ENCODE data around the gene PLEKHJ1. TPM values are rescaled to one million over a fixed set of nuclear protein-coding genes. Genes with fewer than 3 reads are reported as not detected.

PLEKHJ1 gene
- polyA plus RNA-seq, 2 of the 4 experiments (the other 2 are of a cell fraction), result 19.9 to 33.9 TPM

GRCh38 chr19:2274931-2275535 lies 38.9 kb upstream of the PLEKHJ1 start:
- ATAC-seq, result peak; percentile 46 to 59; a peak in 5 of 6 replicates
- FAIRE-seq, result no peak
- TF ChIP-seq KDM1A (IDR thresholded peaks at IDR 0.05; ENCODE audit: low read depth) (no peak), POLR2AphosphoS2 (conservative IDR thresholded peaks at IDR 0.05; ENCODE audit: low read length) (no peak), PHF8 (IDR thresholded peaks at IDR 0.05; ENCODE audit: borderline replicate concordance, low read depth) (no peak), TP53 (CRISPR knock-in tag; IDR thresholded peaks at IDR 0.05) (no peak), RNF2 (IDR thresholded peaks at IDR 0.05; ENCODE audit: borderline replicate concordance, low read depth) (no peak), TFCP2L1 (CRISPR knock-in tag; IDR thresholded peaks at IDR 0.05) (no peak), HMGXB4 (CRISPR knock-in tag; IDR thresholded peaks at IDR 0.05; ENCODE audit: borderline replicate concordance) (no peak), KDM5A (IDR thresholded peaks at IDR 0.05) (no peak), POLR2A (IDR thresholded peaks at IDR 0.05; ENCODE audit: low read length) (no peak), PBX3 (IDR thresholded peaks at IDR 0.05) (no peak), SMC3 (IDR thresholded peaks at IDR 0.05) (peak; percentile 35; the same call in 2 of the 3 replicates), MYC (IDR thresholded peaks at IDR 0.05; ENCODE audit: borderline replicate concordance, low read length) (no peak), NR3C1 (IDR thresholded peaks at IDR 0.05) (no peak), ZFP36 (IDR thresholded peaks at IDR 0.05; ENCODE audit: borderline replicate concordance, partially characterized antibody) (no peak), RAD21 (conservative IDR thresholded peaks at IDR 0.05 in 1 of 2, IDR thresholded peaks at IDR 0.05 in 1 of 2) (peak; percentile 49 to 70; a peak in 4 of 5 replicates), EHF (CRISPR knock-in tag; IDR thresholded peaks at IDR 0.05) (no peak), EHMT2 (IDR thresholded peaks at IDR 0.05; ENCODE audit: low read depth) (no peak), REST (IDR thresholded peaks at IDR 0.05) (no peak), ELK1 (IDR thresholded peaks at IDR 0.05; ENCODE audit: low read depth, low read length) (no peak), CTCF (IDR thresholded peaks at IDR 0.05) (peak; percentile 40; the same call in 2 of the 3 replicates), RARB (CRISPR knock-in tag; IDR thresholded peaks at IDR 0.05) (no peak), MAFK (IDR thresholded peaks at IDR 0.05; ENCODE audit: partially characterized antibody) (no peak)
- ChIA-PET CTCF (interaction anchor here (0.6 to 3.2 kb wide), 13 partner anchors 10 to 339 kb away, joined by 3 to 25 read pairs (median 4); partner anchors contain the start of gene PLEKHJ1), POLR2A (interaction anchor here (0.6 kb wide), 1 partner anchor 203 kb away, joined by 5 read pairs; no protein-coding TSS in a partner anchor)
- WGBS (ENCODE audit: missing lambda C conversion rate), result 75% methylated on average over 14 of the region's 16 CpGs
- DNase-seq (ENCODE audit: low read depth in 1 of 2, low spot score in 1 of 2), result peak; percentile 68 to 69
- H3K9me3 ChIP-seq, result no peaks in the 10 kb centered on the region
- no peak overlapping the region for H3K27ac ChIP-seq
- no peak overlapping the region for H3K4me3 ChIP-seq
- no peak overlapping the region for H3K4me2 ChIP-seq
- peaks cover 20% of the 10 kb centered on the region for H3K4me1 ChIP-seq

Data from A549 (cell line).